Middle frontal gyrus (tissue), 1 donor: ENCODE data around the gene CTSD.
"Not testable (repeated sequence)": the region's sequence is repeated elsewhere in the genome, so short reads cannot be mapped to it uniquely, and the experiment has no call there.

ENCODE experiments used
- DNase-seq: peaks from one replicate; pipeline ENCODE4 v3.0.0-alpha.2; 2015; ENCODE audit warnings: low spot score; ENCODE audit errors: extremely low spot score

The CTSD gene

DNA sequence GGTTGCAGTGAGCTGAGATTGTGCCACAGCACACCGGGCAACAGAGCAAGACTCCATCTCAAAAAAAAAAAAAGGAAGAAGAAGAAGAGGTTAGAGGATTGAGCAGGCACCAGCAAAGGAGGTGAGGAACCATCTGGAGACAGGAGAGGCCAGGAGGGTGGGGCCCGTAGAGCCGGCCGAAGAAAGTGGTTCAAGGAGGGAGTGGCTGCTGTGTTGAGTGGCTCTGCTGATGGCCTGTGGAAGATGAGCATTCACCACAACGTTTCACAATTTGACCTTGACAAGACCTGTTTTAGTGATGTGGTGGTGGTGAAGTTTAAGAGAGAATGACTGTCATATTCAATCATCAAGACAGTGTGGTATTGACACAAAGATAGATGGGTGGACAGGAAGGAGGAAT lies 6.8 kb upstream of the CTSD start:
- no peak for DNase-seq

- DNase-seq = no peak
Observed at GRCh38 chr11:1770061-1770460, 6.3 kb upstream of the CTSD start.

DNA sequence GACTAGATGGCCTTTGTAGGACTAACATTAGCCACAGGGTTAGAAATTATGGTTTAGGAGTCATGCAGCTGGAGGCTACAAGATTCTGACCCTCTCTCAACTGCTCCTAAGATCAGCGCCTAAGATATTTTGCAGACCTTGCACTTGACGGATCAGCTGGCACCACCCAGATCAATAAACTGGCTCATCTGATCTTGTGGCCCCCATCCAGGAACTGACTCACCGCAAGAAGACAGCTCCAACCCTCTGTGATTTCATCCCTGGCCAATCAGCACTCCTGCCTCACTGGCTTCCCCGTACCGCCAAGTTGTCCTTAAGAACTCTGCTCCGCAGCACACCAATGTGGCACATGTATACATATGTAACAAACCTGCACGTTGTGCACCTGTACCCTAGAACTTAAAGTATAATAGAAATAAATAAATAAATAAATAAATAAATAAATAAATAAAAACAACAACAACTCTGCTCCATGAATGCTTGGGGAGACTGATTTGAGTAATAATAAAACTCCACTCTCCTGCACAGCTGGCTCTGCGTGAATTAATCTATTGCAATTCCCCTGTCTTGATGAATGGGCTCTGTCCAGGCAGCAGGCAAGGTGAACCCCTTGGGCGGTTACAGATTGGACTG lies 5.7 kb upstream of the CTSD start:
- DNase-seq = not testable (repeated sequence)

DNA sequence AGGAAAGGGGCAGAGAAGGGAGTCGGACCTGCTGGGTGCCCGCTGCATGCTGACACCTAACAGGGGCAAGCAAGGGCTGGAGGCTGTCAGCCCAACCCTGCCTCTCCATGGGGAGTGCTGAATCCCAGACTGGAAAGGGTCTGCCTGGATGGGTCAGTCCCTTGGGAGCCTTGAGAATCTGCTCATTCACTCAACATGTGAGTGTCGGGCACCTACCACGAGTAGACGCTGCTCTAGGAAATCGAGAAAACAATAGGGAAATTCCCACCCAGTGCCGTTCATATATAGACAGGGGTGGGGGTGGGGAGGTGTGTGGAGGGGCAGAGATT lies 4.4 kb upstream of the CTSD start:
- no peak for DNase-seq

- no peak for DNase-seq
Observed at GRCh38 chr11:1767399-1768140, 3.8 kb upstream of the CTSD start.

GRCh38 chr11:1766719-1767398 lies 3.1 kb upstream of the CTSD start:
- DNase-seq = no peak

- no peak for DNase-seq
Observed at GRCh38 chr11:1765871-1766718, 2.4 kb upstream of the CTSD start.

GRCh38 chr11:1763336-1763795 lies 361 bp downstream of the CTSD start:
- DNase-seq = no peak

GRCh38 chr11:1762537-1763302 lies 1.0 kb downstream of the CTSD start:
- DNase-seq = no peak

GRCh38 chr11:1761857-1762536 lies 1.7 kb downstream of the CTSD start:
- DNase-seq = no peak

DNA sequence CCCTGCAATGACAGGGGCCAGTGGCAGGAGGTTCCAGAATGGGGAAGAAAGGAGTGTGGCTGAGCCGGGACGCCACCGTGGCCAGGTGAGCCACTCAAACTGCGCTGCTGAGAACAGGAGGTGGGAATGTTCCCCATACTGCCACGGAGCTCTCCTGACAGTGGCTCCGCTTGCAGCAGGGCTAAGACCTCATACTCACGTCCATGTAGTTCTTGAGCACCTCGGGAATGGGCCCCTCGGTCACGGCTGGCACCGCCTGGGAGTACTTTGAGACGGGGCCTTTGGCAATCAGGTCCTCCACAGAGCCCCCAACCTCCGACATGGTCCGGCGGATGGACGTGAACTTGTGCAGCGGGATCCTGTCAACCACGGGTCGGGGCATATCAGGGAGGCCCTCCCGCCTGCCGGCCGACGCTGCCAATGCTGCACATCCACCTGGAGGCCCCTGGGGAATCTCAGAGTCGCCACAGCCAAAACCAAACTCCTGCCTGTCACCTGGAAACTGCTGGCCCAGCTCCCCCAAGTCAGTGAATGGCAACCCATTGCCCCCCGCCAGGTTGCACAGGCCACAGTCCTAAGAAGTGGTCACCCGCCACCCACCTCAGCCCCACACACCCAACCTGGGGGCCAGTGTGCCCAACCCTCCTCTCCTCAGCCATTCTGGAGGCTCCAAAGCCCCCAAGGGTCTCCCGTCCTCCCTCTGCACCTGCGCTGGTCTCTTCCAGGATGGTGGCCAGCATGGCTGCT lies 2.4 kb downstream of the CTSD start:
- no peak for DNase-seq

DNA sequence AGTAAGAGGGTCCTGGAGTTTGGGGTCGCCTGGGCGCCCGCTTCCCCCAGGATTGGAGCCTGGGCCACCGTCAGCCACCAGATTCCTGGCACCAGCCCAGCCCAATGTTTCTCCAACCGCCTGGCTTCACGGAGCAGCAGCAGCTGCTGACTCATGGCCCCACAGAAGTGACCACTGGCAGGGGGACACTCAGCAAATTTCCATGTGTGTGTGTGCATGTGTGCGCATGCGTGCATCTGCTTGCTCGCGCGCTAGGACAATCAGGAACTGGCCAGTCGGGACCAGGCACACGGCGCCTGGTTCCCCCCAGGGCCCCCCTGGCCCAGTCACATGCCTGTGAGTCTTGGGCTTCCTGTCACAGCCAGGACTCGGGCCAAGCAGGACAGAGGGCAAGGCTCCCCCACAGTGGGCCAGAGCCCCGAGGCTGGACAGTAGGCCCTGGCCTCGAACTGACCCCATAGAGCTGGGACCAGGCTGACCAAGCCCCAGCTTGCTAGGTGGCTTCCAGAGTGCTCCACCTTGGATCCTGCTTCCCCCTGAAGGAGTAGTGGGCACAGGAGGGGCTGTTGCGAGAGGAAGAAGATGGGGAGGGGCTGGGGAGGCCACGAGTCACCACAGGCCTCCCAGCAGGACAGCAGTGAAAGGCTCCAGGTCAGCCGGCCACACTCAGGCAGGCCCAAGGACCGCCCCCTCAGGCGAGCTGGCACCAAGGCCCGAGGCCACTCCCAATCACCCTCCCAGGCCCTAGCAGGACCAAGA lies 3.2 kb downstream of the CTSD start:
- no peak for DNase-seq

DNA sequence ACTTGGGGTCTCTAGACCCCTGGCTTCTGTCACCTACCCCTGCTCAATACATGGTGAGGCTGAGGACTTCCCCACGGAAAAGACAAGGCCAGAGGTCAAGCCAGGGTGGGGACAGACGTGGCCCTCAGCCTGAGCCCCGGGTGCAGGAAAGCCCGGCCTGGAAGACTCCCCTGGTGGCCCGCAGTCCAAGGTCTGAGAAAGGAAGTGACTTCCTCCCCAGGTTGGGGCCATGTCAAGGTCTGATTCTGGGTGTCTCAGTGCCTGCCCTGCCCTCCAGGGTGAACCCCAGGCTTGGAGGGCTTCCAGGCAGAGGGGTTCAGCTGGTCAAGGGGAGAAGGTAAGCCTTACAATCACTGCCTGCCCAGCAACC lies 3.9 kb downstream of the CTSD start:
- DNase-seq = no peak

- no peak for DNase-seq
Observed at GRCh38 chr11:1759151-1759850, 4.4 kb downstream of the CTSD start.

DNA sequence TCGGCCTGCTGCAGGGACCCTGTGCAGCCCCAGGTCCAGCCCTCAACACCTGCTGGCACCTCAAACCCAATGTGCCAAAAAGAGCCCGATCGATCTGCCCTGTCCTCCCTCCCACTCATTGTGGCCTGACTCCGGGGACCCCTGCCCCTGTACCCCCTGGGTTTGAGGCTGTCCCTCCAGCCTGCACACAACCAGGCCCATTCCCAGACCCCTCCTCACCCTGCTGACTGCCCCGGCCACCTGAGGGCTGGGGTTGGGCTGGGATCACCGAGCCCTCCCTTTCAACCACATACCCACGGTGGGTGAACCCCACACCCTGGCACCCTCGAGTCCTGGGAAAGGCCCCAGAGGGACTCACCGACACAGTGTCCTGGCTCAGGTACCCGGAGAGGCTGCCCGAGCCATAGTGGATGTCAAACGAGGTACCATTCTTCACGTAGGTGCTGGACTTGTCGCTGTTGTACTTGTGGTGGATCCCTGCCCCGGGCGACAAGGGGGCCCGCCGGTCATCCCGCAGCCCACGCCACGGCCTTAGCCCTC lies 5.0 kb downstream of the CTSD start:
- DNase-seq = no peak

GRCh38 chr11:1757861-1758610 lies 5.7 kb downstream of the CTSD start:
- DNase-seq = no peak
